ENCODE measurements around the gene CLEC20A. TPM values are rescaled to one million over a fixed set of nuclear protein-coding genes. Genes with fewer than 3 reads are reported as not detected.

Gene CLEC20A
- total and polyA plus RNA-seq, 11 donors = 0.23 TPM; not detected in 10

DNA sequence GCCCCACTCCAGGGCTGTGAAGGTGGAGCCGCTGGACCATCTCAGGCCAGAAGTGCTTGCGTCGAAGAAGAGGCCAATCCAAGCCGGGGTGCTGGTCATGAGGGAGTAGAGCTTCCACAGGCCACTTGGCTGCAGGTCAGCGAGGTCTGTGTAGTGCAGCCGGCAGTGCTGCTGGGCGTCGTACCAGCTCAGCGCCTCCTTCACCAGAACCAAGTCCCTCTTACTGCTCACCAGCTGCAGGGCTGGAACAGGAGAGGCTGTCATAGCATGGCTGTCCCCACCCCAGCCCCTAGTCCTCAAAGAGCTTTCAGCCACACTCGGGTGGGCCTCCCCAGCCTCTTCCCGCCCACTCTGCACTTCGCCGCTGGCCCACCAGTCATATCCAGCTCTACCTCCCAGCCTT is 2.2 kb downstream of the CLEC20A start:
- ATAC-seq (peak in 3 of 4 donors; percentile 59 to 79 (median 70)), DNase-seq (peak in 1 of 5 donors; percentile 50)
- TF ChIP-seq, protein P1, sequence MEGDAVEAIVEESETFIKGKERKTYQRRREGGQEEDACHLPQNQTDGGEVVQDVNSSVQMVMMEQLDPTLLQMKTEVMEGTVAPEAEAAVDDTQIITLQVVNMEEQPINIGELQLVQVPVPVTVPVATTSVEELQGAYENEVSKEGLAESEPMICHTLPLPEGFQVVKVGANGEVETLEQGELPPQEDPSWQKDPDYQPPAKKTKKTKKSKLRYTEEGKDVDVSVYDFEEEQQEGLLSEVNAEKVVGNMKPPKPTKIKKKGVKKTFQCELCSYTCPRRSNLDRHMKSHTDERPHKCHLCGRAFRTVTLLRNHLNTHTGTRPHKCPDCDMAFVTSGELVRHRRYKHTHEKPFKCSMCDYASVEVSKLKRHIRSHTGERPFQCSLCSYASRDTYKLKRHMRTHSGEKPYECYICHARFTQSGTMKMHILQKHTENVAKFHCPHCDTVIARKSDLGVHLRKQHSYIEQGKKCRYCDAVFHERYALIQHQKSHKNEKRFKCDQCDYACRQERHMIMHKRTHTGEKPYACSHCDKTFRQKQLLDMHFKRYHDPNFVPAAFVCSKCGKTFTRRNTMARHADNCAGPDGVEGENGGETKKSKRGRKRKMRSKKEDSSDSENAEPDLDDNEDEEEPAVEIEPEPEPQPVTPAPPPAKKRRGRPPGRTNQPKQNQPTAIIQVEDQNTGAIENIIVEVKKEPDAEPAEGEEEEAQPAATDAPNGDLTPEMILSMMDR (IDR thresholded peaks at IDR 0.05) = no peak
- TF ChIP-seq POLR2A (IDR thresholded peaks at IDR 0.05) = no peak
- Histone ChIP-seq H3K4me3 (no peak overlapping the region), H3K36me3 (no peaks in the 10 kb centered on the region), H3K9me3 (no peaks in the 10 kb centered on the region), H3K27me3 (no peaks in the 10 kb centered on the region), H3K27ac (no peak overlapping the region), H3K4me1 (no peaks in the 10 kb centered on the region)
- intact Hi-C loops (cut with DNase I) = no loop called here
- WGBS, 4 donors = 70 to 93% (median 87%) methylated on average over 13 of the region's 13 CpGs

DNA sequence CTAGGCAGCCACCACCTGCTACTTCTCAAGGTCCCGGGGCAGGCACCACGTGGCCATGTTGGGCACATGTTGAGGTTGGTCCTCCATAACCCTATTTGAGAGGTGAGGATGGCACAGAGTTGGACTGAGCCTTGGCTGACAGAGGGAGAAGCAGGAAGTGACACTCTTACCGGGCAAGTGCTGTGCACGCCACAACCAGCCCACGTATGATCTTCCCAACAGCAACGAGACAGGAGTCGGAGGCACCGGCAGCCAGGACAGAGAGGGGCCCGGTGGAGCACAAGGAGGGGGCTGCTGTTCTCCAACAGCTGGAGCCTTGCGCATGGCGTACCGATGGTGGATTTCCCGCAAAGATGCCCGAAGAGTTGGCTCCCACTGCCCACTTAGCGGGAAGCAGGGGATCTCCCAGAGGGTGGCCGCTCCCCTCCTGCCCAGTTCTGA is 3.4 kb downstream of the CLEC20A start:
- Histone ChIP-seq H3K27me3 (no peaks in the 10 kb centered on the region), H3K27ac (no peak overlapping the region), H3K4me3 (no peak overlapping the region), H3K36me3 (no peaks in the 10 kb centered on the region), H3K4me1 (no peaks in the 10 kb centered on the region), H3K9me3 (no peaks in the 10 kb centered on the region)
- no peak for DNase-seq
- WGBS, 4 donors = 90 to 95% (median 93%) methylated on average over 16 of the region's 16 CpGs
- intact Hi-C loops (cut with DNase I) = no loop called here
- no peak for TF ChIP-seq POLR2A (IDR thresholded peaks at IDR 0.05)
- TF ChIP-seq, protein P1 (IDR thresholded peaks at IDR 0.05) = no peak
- no peak for ATAC-seq

DNA sequence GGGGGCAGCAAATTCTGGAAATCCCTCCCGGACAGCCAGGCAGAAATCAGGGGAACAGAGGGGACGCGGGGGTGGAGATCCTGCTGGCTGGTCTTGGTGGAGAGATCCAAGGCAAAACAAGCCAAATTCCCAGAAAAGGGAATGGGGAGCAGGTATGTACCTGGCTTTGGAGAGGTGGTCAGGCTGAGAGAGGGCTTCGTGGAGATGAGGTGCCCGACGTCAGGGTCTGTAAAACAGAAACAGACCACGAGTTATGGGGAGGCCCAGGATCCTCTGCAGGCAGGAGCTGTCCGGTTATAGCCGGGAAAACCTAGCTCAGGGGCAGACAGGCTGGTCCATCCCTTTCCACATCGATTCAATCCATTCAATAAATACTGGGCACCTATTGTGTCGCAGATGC is 4.4 kb downstream of the CLEC20A start:
- 89 to 91% (median 89%) methylated on average over 11 of the region's 11 CpGs for WGBS, 4 donors
- ATAC-seq = no peak
- H3K4me3 ChIP-seq = no peak overlapping the region

DNA sequence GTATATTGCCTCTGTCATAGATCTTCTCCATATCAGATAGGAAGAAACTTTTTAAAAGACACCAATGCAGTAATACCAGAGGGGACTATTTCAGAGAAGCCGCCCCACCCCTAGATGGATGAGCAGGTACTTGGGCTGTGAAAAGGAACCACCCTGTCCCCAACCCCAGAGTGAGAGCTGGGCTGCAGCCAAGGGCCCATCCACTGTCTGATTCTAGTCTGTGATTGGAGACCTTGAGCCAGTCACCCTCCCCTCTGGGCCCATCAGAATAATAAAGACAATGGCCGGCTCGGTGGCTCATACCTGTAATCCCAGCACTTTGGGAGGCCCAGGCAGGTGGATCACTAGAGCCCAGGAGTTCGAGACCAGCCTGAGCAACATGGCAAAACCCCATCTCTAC is 5.0 kb downstream of the CLEC20A start:
- no peaks in the 10 kb centered on the region for H3K9me3 ChIP-seq
- H3K36me3 ChIP-seq = no peaks in the 10 kb centered on the region
- ATAC-seq (no peak), DNase-seq (no peak)
- H3K27me3 ChIP-seq = no peaks in the 10 kb centered on the region
- 93 to 95% (median 94%) methylated on average over 4 of the region's 4 CpGs for WGBS, 4 donors
- H3K4me3 ChIP-seq = no peak overlapping the region
- H3K4me1 ChIP-seq = peaks cover 0 to 6% (median 3%) of the 10 kb centered on the region in 12 donors
- TF ChIP-seq POLR2A (IDR thresholded peaks at IDR 0.05) = no peak
- TF ChIP-seq, protein P1 (IDR thresholded peaks at IDR 0.05) = no peak
- H3K27ac ChIP-seq = no peak overlapping the region
- intact Hi-C loops (cut with DNase I) = no loop called here

More for the DNA sequence above, 4.4 kb downstream of the CLEC20A start:
- Histone ChIP-seq H3K4me1 (no peaks in the 10 kb centered on the region), H3K9me3 (no peaks in the 10 kb centered on the region), H3K27ac (no peak overlapping the region), H3K36me3 (no peaks in the 10 kb centered on the region), H3K27me3 (no peaks in the 10 kb centered on the region)
- intact Hi-C loops (cut with DNase I) = no loop called here
- TF ChIP-seq, protein P1 (IDR thresholded peaks at IDR 0.05) = no peak
- no peak for TF ChIP-seq POLR2A (IDR thresholded peaks at IDR 0.05)
- no peak for DNase-seq
